GM18873 (cell line): ENCODE data around the gene RALGPS1.
"Not testable (repeated sequence)": the region's sequence is repeated elsewhere in the genome, so short reads cannot be mapped to it uniquely, and the experiment has no call there.

Experiments used
- ATAC-seq: cut with Tn5 transposase; IDR thresholded peaks from one replicate; pipeline ENCODE4 v1.9.1; 2021; ENCODE audit warnings: mild to moderate bottlenecking, moderate library complexity, moderate number of reproducible peaks; ENCODE audit not compliant: unreplicated experiment, low FRiP score

RALGPS1 gene

DNA sequence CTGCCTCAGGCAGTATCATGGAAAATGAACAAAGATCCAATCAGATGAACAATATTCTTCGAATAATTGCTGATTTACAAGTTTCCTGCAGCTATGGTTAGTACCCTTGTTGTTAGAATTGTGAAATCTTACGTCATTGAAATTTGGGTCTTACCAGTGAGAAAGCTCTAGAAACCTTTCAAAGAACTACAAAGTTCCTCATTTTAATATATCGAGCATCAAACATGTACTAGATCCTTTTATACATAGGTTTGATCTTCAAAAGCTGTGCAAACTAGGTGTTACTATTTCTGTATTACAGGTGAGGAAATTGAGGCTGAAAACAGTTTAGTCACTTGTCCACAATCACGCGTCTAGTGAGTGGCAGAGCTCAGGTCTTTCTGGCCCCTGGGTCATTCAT lies 251.5 kb downstream of the RALGPS1 start:
- ATAC-seq = no peak

DNA sequence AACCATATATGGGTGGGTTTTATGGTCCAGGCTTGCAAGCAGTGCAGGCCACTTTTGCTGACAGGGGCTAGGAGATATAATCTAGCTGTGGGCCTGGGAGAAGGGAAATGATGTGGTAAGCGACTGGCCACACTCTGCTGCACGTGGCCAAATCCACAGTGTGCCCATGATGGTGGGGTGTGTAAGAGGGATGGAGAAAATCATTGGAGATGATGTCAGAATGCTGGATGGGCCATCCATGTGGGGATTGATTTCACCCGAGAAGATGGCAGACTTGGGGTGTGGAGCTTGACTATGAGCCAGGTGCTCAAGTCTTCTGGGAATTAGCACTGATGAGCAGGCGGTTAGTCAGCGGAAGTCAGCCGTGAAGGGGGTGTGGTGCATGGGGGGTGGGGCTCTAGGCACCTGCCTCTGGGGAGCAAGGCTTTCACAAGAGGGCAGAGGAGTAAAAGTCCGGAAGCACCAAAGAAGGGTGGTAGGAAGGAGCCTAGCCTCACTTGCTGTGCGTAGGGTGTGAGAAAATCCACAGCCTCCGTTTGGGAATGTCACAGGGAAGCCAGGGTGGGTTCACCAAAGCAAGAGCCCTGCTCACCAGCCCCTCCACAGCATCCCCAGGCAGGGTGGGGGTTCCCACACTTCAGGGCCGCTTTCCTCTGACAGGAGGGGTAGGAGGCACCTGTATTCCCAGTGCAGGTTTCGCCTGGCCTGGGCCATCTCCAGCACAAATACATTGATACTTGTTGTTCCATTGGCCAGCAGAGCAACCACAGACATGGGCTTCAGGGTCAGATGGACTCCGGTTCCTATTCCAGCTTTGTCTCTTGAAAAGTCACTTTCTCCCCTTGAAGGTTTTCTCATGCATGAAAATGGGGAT lies 252.3 kb downstream of the RALGPS1 start:
- ATAC-seq = peak; percentile 54

DNA sequence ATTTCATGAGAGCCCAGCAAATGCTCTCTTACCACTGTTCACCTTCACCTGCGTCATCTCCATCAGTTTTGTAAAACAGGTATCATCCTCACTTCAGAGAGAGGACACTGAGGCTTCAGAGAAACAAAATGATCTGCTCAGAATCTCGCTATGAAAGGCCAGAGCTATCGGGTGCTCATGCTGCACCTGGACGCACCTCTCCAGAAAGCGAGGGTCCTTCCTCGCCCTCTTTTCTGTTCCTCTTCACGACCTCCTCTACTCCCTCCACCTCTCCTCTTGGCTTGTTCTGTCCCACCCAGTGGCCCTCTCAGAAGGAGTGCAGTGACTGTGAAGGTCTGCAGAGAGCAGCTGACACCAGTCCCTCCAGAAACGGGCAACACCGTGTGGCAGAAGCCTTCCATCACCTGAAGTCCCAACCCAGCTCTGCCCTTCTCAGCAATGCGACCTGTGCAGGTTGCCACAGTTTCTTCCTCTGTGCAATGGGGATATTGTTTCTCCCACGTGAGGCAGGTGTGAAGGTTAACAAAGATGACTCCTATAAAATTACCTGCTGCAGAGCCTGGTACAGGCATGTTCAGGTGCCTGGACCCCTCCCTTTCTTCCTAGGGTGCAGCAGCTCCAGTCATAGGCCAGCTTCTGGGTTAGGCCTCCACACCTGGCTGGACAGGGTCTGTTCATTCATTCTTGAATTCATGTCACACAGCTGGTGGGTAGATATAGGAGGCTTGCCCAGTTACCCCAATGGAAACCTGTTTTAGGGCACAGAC lies 253.2 kb downstream of the RALGPS1 start:
- no peak for ATAC-seq

DNA sequence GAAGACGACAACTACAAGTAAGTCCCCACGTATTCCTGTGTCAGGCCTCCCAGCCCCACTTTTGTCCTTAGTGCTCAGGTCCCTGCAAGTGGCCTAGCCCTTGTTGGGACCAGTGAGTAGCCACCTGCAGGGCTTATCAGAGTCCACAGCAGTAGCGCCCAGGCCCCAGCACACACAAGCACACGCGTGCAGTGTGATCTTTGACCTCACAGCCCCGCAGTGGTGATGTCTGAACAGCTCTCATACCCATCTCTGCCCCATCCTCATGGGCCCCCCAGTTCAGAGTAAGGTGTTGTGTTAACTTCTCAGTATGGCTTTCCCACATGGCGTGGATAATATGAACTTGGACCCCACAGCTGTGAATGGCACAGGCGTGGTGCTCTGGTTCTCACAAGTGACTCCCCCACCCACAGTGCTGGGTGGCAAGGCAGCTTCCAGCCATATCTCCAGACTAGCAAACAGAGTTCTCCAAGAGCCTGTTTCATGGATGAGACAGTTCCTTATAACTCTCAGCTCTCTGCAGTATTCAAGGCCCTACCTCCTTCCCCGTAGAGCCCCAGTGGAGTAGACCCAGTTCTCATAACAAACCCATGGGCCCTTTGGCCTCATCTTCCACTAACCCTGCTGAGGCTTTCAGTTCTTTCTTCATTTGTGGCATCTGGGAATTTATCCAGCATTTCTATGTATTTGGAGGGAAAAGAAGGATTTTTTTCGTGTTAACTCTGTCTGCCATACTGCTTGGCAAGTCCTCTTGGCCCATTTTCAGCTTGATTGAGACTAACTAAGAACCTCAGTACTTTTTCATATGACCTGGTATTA lies 254.4 kb downstream of the RALGPS1 start:
- ATAC-seq = no peak

DNA sequence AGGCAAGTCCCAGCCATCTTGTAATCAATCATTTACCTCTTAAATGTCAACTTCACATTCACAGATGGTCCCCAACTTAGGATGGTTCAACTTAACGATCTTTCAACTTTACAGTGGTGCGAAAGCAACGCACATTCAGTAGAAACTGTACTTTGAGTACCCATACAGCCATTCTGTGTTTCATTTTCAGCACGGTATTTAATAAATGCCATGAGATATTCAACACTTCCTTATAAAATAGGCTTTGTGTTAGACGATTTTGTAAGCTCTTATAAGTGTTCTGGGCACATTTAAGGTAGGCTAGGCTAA lies 254.9 kb downstream of the RALGPS1 start:
- ATAC-seq = no peak

DNA sequence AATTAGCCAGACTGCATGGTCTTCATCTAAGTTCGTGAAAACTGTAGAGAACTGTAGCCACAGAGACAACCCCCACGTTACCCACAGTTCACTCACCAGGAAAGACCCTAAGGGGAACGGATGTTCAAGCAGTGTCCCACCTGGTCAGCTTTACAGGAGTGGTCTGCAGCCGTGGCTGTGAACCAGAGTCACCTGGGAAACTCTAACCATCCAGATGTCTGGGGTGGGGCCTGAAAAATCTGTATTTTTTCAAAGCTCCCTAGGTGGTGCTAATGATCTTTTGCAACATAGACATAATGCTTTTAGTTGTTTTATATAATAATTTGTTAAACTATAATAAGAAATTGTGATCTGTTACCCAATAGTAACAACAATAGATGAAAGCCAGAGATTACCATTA lies 255.5 kb downstream of the RALGPS1 start:
- no peak for ATAC-seq

DNA sequence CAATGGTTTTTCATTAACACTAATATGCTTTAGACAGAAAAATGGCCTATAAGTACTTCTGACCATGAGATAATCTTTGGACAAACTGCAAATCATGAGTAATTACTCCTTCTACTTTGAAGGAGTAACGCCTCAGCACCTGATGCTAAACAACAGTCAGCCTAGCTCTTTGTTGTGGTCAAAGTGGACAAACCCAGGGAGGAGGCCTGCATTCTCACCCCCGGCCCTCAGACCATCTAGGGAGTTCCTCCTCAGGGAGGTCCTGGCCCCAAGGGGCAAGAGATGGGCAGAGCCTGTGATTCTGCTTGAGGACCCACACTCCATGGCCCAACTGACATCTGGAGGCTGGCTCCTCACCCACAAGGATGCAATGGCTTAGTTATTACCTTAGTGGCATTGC lies 256.1 kb downstream of the RALGPS1 start:
- ATAC-seq = no peak

DNA sequence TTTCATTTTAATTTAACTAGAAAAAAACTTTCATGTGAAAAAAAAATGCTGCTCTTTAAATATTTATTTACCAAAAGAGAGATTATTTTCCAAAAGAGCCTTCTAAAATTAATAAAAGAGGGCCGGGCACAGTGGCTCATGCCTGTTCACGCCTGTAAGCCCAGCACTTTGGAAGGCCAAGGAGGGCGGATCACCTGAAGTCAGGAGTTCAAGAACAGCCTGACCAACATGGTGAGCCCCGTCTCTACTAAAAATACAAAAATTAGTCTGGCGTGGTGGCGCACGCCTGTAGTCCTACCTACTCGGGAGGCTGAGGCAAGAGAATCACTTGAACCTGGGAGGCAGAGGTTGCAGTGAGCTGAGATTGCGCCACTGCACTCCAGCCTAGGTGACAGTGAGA lies 256.8 kb downstream of the RALGPS1 start:
- ATAC-seq = not testable (repeated sequence)

DNA sequence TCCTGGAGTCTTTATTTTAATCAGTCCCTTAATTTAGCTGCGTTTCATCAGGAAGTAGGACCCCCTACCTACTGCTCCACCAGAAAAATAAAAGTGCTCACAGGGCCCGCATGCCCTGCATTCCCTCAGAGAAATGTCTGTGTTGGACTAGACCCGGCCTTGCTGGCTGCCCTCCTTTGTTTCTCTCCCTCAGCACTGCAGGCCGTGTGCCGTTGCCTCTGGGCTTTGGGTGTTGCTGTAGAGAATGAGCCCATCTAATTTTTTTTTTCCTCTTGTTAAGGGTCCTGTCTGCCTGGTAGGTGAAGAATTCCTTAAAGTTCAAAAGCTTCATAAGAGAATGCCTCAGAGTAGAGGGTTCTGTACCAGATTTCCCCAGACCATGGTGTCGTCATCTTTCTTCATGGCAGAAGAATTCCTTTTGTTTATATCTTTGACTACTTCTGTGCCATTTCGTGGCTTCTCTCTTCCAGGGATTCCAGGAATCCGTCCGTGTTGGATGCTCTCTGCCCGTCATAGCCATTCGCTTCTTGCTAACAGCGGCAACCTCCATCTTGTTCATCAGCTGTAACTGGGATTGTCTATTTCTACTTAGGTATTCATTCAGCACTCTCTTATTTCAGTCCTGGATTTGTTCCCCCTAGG lies 257.6 kb downstream of the RALGPS1 start:
- no peak for ATAC-seq

DNA sequence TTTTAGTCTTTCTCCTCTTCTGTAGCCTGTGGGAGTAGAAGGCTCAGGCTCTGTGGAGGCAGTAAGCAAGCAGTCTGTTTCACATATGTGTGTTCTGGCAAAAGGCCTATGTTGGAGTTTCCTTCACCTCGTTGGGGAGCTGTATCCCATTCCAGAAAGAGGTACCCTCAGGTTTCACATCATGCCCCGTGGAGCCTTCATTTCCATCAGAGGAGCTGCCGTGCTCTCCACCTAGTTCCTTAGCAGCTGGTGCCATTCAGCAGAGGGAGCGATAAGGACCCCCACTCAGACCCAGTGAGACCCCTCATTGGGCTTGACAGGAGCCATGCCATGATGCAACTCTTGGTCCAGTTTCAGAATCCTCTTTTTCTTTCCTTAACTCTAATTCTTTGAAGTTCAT lies 258.5 kb downstream of the RALGPS1 start:
- ATAC-seq = no peak

DNA sequence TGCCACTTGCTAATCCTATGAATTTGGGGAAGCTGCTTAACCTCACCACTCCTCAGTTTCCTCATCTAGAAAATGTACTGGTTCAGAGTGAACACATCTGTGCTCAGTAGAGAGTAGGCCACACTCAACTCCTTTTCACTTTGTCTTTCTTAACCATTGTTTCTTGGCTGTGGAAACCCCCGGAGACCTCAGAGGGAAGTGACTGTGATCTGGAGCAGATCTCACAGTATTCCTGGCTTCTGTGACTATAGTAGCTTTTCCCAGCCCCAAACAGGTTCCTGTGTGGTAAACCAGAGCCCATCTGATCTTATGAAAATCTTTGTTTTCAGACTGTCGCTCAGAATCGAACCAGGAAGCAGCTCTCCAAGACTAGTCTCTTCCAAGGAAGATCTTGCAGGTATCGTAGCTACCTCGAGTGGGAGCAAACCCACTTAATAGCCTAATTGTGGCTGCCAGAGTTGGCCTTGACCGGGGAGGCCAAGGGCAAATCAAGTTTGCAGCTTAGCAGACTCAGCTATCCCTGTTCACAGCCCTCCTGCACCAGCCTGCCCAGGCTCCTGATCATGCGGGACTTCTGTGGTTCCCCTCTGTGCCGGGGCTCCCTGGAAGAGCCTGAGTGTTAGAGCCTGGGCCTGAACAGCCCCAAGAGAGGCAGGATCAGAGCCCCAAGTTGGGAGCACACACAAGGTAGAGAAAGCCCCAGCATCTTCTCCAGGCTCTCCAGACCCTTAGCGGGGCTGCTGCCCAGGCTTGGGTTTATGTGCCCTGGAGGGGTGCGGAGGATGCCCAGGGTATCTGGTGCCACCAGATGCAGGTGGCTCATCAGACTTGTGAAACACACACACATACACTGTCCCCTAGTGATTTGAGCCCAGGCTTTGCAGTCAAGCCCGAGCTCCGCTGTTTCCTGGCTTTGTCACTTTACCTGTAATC lies 260.1 kb downstream of the RALGPS1 start:
- no peak for ATAC-seq

DNA sequence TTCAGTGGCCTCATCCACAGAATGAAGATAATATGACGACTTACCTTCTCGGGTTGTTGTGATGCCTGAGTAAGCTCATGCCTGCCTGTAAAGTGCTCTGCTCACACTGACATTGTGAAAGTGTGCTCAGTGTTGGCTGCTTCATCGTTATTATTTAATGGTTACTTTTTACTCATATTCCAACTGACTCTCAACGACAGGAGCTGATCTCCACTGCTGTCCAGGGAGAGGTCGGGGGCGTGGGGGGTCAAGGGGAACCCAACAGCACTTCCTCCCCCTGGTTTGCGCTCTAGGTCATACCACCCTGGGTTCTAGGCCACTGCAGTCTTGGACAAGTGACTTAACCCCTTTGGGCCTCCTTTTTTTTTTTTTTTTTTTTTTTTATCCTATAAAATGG lies 260.7 kb downstream of the RALGPS1 start:
- no peak for ATAC-seq

DNA sequence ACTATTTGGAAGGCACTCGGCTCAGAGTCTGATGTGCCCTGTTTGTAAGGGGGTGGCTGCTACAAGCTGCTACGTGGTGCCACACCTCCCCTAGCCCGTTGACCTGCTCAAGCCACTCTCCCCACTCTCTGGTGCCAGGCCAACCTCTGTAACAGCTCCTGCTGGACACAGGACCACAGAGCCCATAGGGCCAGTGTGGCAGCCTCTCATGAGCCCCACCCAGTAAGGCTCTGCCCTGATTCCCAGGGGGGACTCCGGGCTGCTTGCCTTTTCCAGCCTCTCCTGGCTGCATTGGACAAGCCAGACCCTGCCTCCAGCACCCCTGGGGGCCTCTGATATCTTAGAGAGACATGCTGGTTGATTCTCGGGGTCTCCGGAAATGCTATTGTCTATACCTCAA lies 261.2 kb downstream of the RALGPS1 start:
- ATAC-seq = no peak

DNA sequence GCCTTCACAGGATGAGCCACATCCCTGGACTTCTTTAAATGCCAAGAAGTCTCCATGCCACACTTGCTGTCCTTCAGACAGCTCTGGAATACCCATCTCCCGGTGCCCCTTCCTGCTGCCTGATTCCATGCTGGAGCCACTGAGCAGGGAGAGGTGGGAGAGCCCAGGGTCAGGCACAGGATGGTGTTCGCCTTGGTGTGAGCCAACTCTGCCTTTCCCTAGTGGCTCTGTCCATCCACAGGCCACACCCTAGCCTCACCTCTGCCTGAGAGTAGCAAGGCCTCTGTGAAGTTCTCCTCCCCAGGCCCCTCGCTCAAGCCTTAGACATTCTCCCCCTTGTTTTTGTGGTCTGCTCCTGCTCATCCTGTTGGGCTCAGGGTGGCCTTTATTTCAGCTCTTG lies 262.0 kb downstream of the RALGPS1 start:
- ATAC-seq = no peak

DNA sequence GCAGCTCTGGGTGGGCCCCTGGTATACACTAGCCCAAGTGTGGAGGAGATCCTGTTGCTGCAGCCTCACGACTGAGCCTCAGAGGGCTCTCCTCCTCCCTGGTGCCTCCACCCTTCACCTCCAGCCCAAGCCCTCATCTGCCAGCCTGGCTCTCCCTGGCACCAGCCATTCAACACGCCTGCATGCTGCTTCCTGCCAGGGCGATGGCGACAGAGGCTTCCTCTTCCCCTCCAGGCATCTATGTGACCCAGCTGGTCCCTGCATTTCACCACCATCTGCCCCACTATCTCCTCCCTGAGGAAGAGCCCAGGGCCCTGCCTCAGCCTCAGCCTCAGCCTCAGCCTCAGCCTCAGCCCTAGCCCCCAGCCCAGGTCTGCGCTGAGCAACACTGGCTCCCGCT lies 262.6 kb downstream of the RALGPS1 start:
- ATAC-seq = no peak

DNA sequence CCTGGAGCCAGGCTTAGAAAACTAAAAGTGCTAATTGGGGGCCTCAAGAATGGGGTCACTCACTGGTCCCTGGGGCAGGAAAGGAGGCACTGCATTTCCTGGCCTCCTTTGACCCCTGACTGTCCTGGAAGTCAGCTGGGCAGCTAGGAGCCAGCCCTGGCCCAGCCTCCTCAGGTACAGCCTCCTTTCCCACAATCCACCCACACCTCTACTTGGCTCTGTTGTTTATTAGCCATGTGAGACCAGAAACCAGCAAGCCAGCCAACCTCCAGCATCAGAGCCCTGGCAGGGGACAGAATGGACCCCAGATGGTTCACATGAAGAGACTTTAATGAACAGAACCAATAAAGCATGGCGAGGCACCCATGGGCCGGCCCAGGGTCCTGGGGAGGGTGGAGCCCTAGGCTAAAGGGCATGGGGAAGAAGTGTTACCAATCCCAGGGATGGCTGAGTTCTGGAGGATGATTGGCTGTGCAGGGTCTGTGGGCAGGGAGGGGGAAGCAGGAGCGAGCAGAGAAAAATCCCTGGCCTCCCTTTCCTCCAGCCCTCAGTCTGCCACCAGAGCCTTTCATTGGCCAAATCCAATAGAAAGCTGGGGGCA lies 263.2 kb downstream of the RALGPS1 start:
- no peak for ATAC-seq

DNA sequence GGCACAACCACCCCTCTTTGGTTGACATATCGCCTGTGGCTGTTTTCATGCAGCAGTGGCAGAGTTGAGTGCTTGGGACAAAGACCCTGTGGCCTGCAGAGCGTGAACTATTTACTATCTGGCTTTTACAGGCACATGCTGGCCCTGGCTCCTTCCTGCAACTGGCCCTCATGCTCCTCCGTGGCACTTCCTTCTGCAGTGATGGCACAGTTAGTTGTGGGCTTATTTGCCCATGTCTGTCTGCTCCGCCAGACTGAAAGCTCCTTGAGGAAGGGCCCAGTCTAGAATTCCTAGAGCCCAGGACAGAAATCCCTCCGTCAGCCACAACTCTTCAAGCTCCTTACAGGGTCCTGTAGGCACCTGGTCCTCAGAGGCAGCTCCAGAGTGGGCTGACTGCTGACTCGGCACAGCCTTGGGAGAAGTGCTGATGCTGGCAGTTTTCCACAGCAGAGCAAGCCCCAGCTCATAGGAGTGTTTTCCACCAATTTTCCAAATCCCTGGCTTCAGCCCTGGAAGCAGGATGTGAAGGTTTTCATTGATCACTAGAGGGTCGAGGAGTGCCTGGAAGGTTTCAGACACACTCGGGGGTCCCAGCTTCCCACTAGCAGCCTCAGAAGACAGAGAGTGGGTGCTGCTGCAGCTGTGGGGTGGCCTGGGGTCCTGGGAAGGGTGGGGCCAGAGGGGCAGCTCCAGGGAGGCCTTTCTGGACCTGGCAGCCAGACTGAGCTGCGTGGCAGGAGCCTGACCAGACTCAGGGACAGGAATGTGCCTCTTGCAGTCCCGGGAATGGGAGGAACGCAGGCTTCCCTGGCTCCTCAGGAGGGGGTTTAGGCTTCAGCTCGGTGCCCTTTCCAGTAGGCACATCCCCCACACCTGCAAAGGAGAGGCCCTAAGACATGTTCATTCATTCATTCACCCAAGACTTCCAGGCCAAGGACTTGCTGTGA lies 264.4 kb downstream of the RALGPS1 start:
- ATAC-seq = no peak
